PC-3 (cell line): ENCODE measurements around the gene BIRC7. TPM values are rescaled to one million over a fixed set of nuclear protein-coding genes. Genes with fewer than 3 reads are reported as not detected.

Experiments
- ATAC-seq: fragments of 200-7000 bp; cut with Tn5 transposase; 2 replicates; pipeline ENCODE4 v1.9.1; 2020; ENCODE audit warnings: mild to moderate bottlenecking, moderate library complexity
- BruUV-seq: library from RNA; stranded (reverse); fragments of 400-500 nt; replicated peaks from 2 replicates; lab custom pipeline; 2021; lab: Mats Ljungman, UMichigan
- CTCF ChIA-PET: fragments of 300-600 bp; sonication (Branson Sonifier 250); formaldehyde crosslinking; loops from one replicate; lab custom pipeline; 2022; ENCODE audit warnings: antibody characterized with exemption; lab: Charles Lee
- POLR2A ChIA-PET: fragments of 300-600 bp; sonication (Branson Sonifier 250); formaldehyde crosslinking; loops from one replicate; lab custom pipeline; 2022; ENCODE audit warnings: antibody characterized with exemption; ENCODE audit not compliant: unreplicated experiment; lab: Charles Lee
- DNase-seq: peaks from one replicate; pipeline ENCODE4 v3.0.0-alpha.2; 2015
- H2AFZ ChIP-seq: fragments of 300-600 bp; sonication (generic); 2 replicates; pipeline ENCODE4 v1.6.0; 2016; ENCODE audit warnings: antibody characterized with exemption, low read length
- H3F3A ChIP-seq: fragments of 300-600 bp; sonication (generic); one replicate; pipeline ENCODE4 v1.6.0; 2017; ENCODE audit warnings: antibody characterized with exemption, low read length, control low read depth, mild to moderate bottlenecking; ENCODE audit not compliant: unreplicated experiment
- H3K27ac ChIP-seq: fragments of 300-600 bp; sonication (generic); 2 replicates; pipeline ENCODE4 v1.5.1; 2016; ENCODE audit warnings: mild to moderate bottlenecking, low read length
- H3K27me3 ChIP-seq: fragments of 300-600 bp; sonication (generic); 2 replicates; pipeline ENCODE4 v1.6.1; 2016; ENCODE audit warnings: low read length, mixed read lengths
- H3K36me3 ChIP-seq: fragments of 300-600 bp; sonication (generic); 2 replicates; pipeline ENCODE4 v1.6.1; 2016; ENCODE audit warnings: low read depth, mixed run types, low read length, mixed read lengths
- H3K4me1 ChIP-seq: fragments of 300-600 bp; sonication (generic); 2 replicates; pipeline ENCODE4 v1.5.1; 2016; ENCODE audit warnings: low read length; ENCODE audit not compliant: insufficient read depth
- H3K4me2 ChIP-seq: fragments of 300-600 bp; sonication (generic); 2 replicates; pipeline ENCODE4 v1.6.0; 2016; ENCODE audit warnings: low read length
- H3K4me3 ChIP-seq: fragments of 300-600 bp; sonication (generic); 2 replicates; pipeline ENCODE4 v1.5.1; 2016; ENCODE audit warnings: mild to moderate bottlenecking, low read length, mixed read lengths
- H3K79me2 ChIP-seq: fragments of 300-600 bp; sonication (generic); 2 replicates; pipeline ENCODE4 v1.6.1; 2017; ENCODE audit warnings: low read length, mixed read lengths
- H3K9ac ChIP-seq: fragments of 300-600 bp; sonication (generic); 2 replicates; pipeline ENCODE4 v1.6.0; 2016; ENCODE audit warnings: mild to moderate bottlenecking, low read length
- H3K9me2 ChIP-seq: fragments of 300-600 bp; sonication (generic); replicated peaks from 2 replicates; pipeline ENCODE4 v1.6.1; 2016; ENCODE audit warnings: mixed run types, low read length, mixed read lengths
- H3K9me3 ChIP-seq: fragments of 300-600 bp; sonication (generic); 2 replicates; pipeline ENCODE4 v1.6.1; 2016; ENCODE audit warnings: low read length, mixed read lengths
- H4K20me1 ChIP-seq: fragments of 300-600 bp; sonication (generic); 2 replicates; pipeline ENCODE4 v1.6.1; 2016; ENCODE audit warnings: low read length, mixed read lengths
- CTCF ChIP-seq: fragments of 300-600 bp; sonication (generic); conservative IDR thresholded peaks from 2 replicates; pipeline ENCODE4 v1.5.1; 2017; ENCODE audit warnings: antibody characterized with exemption, low read depth, mild to moderate bottlenecking, low read length
- EZH2 ChIP-seq: fragments of 300-600 bp; sonication (generic); IDR thresholded peaks from one replicate; pipeline ENCODE4 v1.6.1; 2017; ENCODE audit warnings: antibody characterized with exemption, mild to moderate bottlenecking, low read length; ENCODE audit not compliant: unreplicated experiment
- EZH2phosphoT487 ChIP-seq: fragments of 300-600 bp; sonication (generic); IDR thresholded peaks from 2 replicates; pipeline ENCODE4 v1.6.1; 2018; ENCODE audit warnings: mild to moderate bottlenecking, antibody characterized with exemption, low read length, borderline replicate concordance
- intact Hi-C: fragments of 100-400 bp; cut with micrococcal nuclease; formaldehyde crosslinking; loops from 2 replicates; pipeline ENCODE4 v1.9.0; 2023
- total RNA-seq: library from RNA; depleted of rRNA; stranded (reverse); fragments of >200 nt; gene quantifications from 2 replicates; pipeline ENCODE4 v1.2.3, GENCODE V29; 2014

BIRC7 gene
- total RNA-seq, 1 experiment from 2014 or later: not detected

DNA sequence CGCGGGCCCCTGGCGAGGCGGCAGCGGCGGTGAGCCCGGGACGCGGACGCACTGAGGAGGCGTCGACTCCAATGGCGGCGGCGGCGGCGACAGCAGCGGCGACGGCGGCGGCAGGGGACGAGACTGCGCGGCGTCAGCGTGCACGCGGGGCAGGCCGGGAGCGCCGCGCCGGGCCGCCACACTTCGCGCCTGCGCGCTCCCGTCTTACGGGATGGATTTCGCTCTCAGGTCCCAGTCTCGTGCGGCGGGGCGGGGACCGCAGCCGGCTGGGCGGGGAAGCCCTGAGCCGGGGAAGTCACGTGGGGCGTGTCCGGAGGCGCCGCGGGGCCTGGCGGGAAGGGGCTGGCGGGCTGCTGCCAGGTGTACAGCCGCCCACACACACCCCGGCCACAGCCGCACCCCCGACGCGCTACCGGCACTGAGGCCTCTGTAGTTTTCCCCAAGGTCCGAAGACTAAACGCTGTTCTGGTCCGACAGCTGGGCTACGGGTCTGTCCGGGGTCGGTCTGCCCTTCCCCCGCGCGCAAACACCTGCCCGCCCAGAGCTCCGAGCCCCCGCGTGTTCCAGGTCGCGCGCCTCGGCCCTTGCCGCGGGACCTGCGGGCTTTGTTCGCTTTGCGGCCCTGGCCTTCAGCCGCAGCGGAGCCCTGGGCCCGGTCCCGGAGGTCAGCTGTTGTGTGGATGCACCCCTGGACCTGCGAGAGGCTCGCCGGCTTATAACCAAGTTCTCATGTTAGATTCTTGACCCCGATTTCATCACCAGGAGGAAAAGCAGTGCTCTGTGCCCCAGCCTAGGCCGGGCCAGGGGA lies 19.5 kb upstream of the BIRC7 start, which contains the start of gene YTHDF1:
TSS of gene YTHDF1 (minus strand) at position 91 of the 808 bp plus-strand sequence. CDS start 239 bp downstream, outside the sequence.
- H3K4me2 ChIP-seq: peak within 1 kb of the TSS; percentile 99
- H2AFZ ChIP-seq: peak within 1 kb of the TSS; percentile 95
- peak within 1 kb of the TSS; percentile 100 for H3K4me3 ChIP-seq
- TSS peak; percentile 82 for BruUV-seq
- peak within 1 kb of the TSS; percentile 31 for H3K27ac ChIP-seq
- H3K9me2 ChIP-seq: no peaks in the 10 kb centered on the region
- H3F3A ChIP-seq: no peaks in the 10 kb centered on the region
- ATAC-seq (peak; percentile 89), DNase-seq (peak; percentile 97)
- peaks cover 36% of the 10 kb centered on the region for H3K4me1 ChIP-seq
- TF ChIP-seq EZH2: no peak
- TF ChIP-seq EZH2phosphoT487: no peak
- no peak for TF ChIP-seq CTCF
- peaks cover 45% of the 10 kb centered on the region for H3K79me2 ChIP-seq
- POLR2A ChIA-PET: no interaction called here
- H4K20me1 ChIP-seq: peaks cover 41% of the 10 kb centered on the region
- no peaks in the 10 kb centered on the region for H3K9me3 ChIP-seq
- intact Hi-C loops: loop anchor here (1.0 kb wide), 1 partner anchor 20 kb away; no protein-coding TSS in a partner anchor
- H3K27me3 ChIP-seq: no peaks in the 10 kb centered on the region
- CTCF ChIA-PET: interaction anchor here (0.5 kb wide), 1 partner anchor 49 kb away, joined by 3 read pairs; no protein-coding TSS in a partner anchor
- peak within 1 kb of the TSS; percentile 98 for H3K9ac ChIP-seq
- peaks cover 29% of the 10 kb centered on the region for H3K36me3 ChIP-seq

DNA sequence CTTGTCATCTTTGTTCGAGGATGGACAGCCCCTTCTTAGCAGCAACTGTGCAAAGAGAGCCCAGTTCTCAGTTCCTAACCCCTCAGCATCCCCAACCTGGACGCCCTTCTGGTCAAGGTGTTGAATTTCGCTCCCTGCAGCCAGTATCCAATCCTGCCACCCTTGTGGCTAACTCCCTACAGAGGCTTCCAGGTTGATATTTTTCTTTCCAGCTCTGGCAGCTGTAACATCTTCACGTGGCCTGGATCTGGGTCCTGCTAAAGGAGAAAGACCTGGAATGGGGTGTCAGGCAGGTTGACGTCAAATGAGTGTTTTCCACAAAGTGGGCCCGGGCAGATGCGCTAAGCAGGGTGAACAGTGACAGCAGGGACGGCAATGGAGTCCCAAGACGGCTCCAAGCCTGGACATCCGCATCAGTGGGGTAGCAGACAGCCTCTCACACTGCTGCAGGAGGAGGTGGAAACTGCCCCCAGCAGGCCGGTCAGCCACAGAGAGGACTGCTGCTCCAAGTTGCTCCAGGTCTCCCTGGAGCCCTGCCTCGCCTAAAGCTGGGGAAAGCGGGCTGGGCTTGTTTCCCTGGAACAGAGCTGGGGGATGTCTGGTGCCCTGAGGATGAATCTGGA lies 18.7 kb upstream of the BIRC7 start:
- ChIA-PET CTCF (interaction anchor here (0.7 kb wide), 1 partner anchor 28 kb away, joined by 3 read pairs; no protein-coding TSS in a partner anchor), POLR2A (no interaction called here)
- Histone ChIP-seq H3F3A (no peaks in the 10 kb centered on the region), H3K27me3 (no peaks in the 10 kb centered on the region), H3K4me1 (peaks cover 35% of the 10 kb centered on the region), H3K36me3 (peaks cover 22% of the 10 kb centered on the region), H3K27ac (peak overlapping the region; percentile 20; the same call in 1 of the 2 replicates), H3K79me2 (peaks cover 38% of the 10 kb centered on the region), H3K9ac (peak overlapping the region; percentile 89), H3K9me2 (no peaks in the 10 kb centered on the region), H3K4me3 (peak overlapping the region; percentile 74), H3K4me2 (peak overlapping the region; percentile 99), H2AFZ (peak overlapping the region; percentile 95), H4K20me1 (peaks cover 34% of the 10 kb centered on the region), H3K9me3 (no peaks in the 10 kb centered on the region)
- no peak for TF ChIP-seq CTCF
- TF ChIP-seq EZH2phosphoT487: no peak
- TF ChIP-seq EZH2: no peak
- DNase-seq (peak; percentile 14), ATAC-seq (no peak)
- no TSS peak for BruUV-seq
- intact Hi-C loops: loop anchor here (1.0 kb wide), 1 partner anchor 21 kb away; no protein-coding TSS in a partner anchor
